HEK293T (cell line): Measurements from ENCODE around the gene NGB.

Experiments
- ARNT ChIP-seq: fragments of 450-650 bp; IDR thresholded peaks from 2 replicates; pipeline ENCODE4 v1.6.1; 2017; ENCODE audit warnings: mild to moderate bottlenecking
- BHLHE40 ChIP-seq: fragments of 450-650 bp; IDR thresholded peaks from 2 replicates; pipeline ENCODE4 v1.6.1; 2016; ENCODE audit warnings: mild to moderate bottlenecking, moderate library complexity, borderline replicate concordance
- CTBP1 ChIP-seq: fragments of 450-650 bp; IDR thresholded peaks from 2 replicates; pipeline ENCODE4 v1.6.1; 2016; ENCODE audit warnings: borderline replicate concordance
- ELF4 ChIP-seq: fragments of 450-650 bp; IDR thresholded peaks from 2 replicates; pipeline ENCODE4 v1.6.1; 2017; ENCODE audit warnings: antibody characterized with exemption
- FOXK2 ChIP-seq: fragments of 450-650 bp; IDR thresholded peaks from 2 replicates; pipeline ENCODE4 v1.6.1; 2016; ENCODE audit warnings: mild to moderate bottlenecking
- HDGF ChIP-seq: fragments of 450-650 bp; IDR thresholded peaks from 2 replicates; pipeline ENCODE4 v1.6.1; 2017; ENCODE audit warnings: antibody characterized with exemption, borderline replicate concordance
- SP1 ChIP-seq: fragments of 450-650 bp; IDR thresholded peaks from 2 replicates; pipeline ENCODE4 v1.6.1; 2017
- SUZ12 ChIP-seq: fragments of 450-650 bp; IDR thresholded peaks from 2 replicates; pipeline ENCODE4 v1.6.1; 2016; ENCODE audit warnings: mild to moderate bottlenecking
- ZNF384 ChIP-seq: fragments of 450-650 bp; IDR thresholded peaks from 2 replicates; pipeline ENCODE4 v1.6.1; 2016
- TF ChIP-seq, protein P1 (sequence below): fragments of 450-650 bp; IDR thresholded peaks from 2 replicates; pipeline ENCODE4 v1.6.1; 2016

DNA sequence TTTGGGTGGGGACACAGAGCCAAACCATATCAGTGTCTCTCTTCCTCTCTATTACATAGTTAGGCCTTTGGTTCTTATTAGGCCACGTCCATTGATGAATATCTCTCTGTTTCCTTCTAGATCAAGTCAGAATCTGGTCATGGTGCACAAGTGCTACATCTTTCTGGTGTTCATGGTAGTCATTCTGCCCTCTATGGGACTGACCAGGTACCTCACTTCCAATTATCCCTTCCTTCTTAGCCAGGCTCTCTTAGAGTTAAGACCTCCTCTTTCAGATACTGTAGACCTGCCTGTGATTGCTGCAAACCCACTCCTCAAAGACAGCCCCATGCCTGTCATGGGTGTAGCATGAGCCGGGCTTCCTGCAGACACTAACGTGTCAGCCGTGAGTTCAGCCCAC is 25.2 kb downstream of the NGB start:
- TF ChIP-seq ZNF384 = no peak
- TF ChIP-seq ARNT = no peak
- no peak for TF ChIP-seq CTBP1
- TF ChIP-seq ELF4 = no peak
- no peak for TF ChIP-seq BHLHE40
- TF ChIP-seq FOXK2 = no peak
- TF ChIP-seq, protein P1, sequence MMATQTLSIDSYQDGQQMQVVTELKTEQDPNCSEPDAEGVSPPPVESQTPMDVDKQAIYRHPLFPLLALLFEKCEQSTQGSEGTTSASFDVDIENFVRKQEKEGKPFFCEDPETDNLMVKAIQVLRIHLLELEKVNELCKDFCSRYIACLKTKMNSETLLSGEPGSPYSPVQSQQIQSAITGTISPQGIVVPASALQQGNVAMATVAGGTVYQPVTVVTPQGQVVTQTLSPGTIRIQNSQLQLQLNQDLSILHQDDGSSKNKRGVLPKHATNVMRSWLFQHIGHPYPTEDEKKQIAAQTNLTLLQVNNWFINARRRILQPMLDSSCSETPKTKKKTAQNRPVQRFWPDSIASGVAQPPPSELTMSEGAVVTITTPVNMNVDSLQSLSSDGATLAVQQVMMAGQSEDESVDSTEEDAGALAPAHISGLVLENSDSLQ = no peak
- no peak for TF ChIP-seq SUZ12
- no peak for TF ChIP-seq SP1
- TF ChIP-seq HDGF = no peak
